Ramos (cell line): ENCODE data around the gene HOMER2.

Experiments
- in situ Hi-C: fragments of 300-500 bp; cut with MboI; formaldehyde crosslinking; loops from one replicate; pipeline ENCODE4 v1.14.3; 2022; ENCODE audit warnings: low sequenced_read_pairs; ENCODE audit not compliant: unreplicated experiment

The HOMER2 gene

DNA sequence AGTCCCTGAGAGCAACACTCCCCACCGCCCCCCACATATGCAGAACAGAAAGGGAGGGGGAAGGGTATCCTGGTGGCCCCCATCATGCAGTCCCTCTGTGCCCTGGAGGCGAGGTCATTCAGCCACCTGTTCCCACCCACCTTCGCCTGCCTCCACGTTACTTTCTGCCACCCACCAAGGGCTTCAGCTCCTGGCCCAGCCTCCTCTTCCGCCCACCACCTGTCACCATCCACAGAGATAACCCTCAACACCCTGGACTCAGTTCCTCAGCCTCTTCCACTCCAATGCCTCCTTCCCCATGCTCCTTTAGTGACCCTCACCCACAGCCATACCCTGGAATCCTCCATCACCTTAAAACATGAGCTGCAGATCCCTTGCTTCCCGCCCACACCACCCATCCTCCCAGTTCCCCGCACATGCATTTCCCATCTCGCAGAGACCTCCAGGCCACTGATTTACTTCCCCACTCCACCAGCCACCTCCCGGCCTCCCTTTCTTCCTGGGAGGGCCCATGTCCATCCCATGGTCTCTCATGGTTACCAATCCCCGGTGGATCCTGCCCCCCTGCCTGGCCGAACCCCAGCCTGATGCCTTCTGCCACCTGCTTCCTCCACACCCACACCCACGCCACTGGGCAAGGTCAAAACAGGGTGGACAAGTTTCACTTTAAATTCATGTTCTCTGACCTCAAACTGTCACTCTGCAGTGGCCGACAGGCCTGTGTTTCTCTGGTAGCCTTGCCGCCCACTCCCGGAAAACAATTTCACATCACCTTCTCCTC lies 18.2 kb downstream of the HOMER2 start:
- in situ Hi-C loops = no loop called here

DNA sequence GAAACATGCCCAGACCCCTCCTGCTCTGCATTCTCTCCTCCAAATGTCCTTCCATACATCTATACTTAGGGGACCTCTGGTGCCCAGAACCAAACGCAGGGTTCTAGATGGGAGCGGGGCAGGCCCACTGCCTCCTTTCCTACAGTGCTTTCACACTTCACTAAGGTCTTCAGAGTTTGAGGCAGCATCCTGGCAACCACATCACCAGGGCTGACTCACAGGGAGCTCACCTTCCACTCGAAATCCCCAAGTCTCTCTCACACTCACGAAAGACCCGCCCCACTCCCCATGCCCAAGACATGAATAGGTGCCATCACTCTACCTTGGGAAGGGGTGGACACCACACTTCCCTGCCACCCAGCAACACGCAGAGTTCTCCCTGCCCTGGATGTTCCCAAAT lies 18.9 kb downstream of the HOMER2 start:
- in situ Hi-C loops = no loop called here

DNA sequence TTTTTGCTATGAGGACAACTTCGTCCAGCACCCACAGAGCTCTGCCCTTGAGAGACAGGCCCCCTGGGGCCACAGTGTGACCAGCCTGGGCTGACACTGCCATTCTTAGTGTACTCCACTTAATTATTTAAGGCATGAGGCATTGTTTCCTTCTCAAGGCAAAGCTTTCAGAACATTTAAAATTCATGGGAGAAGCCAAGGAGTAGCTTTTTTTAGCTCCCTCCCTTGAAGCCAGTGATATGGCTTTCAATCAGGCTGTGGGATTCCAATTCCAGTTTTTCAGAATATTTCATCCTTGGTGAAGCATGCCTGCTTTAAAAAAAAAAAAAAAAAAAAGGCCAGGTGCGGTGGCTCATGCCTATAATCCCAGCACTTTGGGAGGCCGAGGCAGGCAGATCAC lies 21.3 kb downstream of the HOMER2 start:
- in situ Hi-C loops = no loop called here

DNA sequence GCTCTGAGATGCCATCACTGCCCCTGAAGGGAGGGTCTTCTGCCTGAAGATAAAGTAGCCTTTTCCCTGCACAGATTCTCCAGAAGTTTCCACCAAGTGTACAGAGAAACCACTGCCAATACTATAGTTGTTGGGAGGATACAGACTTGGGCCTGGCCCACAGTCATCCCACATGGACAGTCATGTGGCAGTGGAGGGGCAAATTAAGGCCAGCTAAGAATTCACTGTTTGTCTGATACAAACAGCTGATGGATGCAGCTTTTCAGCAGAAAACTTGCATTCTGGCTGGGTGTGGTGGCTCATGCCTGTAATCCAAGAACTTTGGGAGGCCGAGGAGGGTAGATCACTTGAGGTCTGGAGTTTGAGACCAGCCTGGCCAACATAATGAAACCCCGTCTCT lies 22.1 kb downstream of the HOMER2 start:
- in situ Hi-C loops = no loop called here

DNA sequence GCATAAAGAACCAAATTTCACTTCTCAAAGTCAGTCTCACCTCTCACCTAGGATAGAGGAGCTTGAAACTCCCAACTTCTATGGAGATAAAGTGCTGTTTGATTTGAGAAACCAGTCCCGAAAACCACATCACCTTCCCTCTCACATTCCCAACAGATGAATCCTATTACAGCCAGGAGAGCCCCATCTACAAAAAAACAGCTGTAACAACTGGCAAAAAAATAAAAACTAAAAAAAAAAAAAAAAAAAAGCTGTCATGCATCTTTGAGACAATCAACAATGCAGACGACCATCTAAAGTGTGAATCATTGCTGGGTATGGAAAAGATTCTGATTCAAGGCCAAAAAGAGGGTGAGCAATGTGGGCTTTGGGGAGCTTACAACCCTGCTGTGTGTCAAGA lies 23.8 kb downstream of the HOMER2 start:
- in situ Hi-C loops = no loop called here

DNA sequence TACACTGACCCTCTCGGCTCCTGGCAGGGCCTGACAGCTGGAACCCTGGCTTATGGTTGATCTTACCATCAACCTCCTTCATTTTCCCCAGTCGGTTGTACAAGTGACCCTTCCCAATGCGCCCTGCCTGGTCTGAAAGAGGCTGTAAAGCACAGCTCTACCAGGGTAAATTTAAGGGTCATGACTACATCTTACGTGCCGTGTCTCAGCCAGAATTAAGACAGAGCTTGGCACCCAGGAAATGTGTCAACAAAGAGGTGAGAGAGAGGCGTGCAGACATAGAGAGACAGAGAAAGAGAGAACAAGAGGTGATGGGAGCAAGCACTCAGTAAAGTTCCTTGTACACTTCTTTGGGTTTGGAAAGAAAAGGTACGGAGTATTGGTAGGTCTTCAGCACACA lies 28.8 kb downstream of the HOMER2 start:
- in situ Hi-C loops = no loop called here

DNA sequence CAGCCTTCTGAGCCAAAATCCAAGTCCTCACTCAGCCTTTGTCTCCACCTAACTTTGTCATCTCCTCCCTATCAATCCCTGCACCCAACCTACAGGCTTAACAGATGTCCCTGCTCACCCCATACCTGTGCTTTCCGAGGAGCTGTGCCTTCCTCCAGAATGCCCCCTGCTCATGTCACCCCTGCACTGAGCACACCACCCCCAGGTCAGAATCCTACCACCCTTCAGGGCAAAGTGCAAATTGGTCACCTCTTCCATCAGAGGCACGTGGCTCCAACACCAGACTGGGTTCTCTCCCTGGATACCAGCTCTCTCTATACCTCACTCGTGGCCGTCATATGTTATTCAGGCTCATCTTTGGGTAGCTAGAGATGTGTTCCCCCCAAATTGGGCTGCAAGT lies 29.8 kb downstream of the HOMER2 start:
- in situ Hi-C loops = no loop called here

DNA sequence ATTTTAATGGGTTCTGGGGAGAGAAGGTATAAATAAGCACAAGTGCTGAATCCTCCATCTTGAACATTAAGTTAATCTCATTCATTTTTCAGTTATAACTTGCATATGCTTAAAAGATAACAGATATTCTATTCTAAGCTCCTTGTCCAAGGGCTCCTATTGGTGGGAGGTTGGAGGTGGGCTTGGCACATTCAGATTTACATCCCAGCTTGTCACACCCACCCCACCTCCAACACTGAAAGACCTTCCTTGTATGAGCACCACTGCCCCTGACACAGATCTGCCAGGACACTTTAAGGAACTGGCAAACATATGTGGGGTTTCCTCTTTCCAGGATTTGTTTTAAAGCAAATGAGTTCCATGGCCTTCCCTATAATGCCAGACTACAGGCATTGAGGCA lies 30.6 kb downstream of the HOMER2 start:
- in situ Hi-C loops = no loop called here

DNA sequence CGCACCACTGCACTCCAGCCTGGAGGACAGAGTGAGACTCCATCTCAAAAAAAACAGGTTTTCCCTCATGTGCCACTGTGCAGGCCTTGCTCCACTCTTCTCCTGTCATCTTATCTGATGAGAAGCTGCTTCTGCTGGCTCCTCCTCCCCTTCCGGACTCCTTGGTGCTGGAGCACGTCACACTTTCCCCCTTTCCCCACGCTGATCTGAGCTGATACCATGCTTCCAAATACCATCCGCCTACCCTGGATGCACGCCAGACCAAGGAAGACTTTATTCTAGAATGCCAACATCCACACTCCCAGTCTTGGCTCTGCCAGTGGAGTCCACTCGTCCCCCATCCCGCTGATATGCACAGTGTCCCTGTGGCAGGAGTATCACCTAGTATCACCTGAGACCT lies 31.3 kb downstream of the HOMER2 start:
- in situ Hi-C loops = no loop called here

DNA sequence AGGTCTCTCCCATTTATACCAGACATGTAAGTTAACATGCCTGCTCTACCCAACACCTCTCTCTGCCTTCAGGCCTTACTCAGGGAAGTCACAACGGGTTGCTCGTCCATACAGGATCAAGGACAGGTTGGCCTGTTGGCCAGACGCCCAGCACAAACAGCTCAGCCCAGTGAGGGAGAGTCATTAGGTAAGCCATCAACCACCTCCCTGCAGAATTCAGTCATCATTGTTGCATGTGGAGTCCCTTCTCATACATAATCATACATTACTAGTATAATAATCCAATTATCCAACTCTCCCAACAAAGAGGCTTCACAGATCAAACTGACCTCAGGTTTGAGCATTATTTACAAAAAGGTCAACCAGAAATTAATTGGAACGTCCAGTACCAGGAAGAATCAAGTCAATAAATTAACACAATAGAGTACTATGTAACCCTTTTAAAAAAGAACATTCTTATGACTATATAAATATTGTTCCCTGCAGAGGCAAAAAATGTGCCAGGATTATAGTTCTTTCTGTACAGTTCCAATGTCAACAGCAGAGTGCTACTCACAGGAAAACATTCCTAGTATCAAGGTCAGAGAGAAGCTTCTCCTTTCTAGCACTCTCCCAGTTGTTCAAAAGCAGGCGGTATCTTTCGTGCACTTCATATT lies 33.2 kb downstream of the HOMER2 start:
- in situ Hi-C loops = no loop called here

DNA sequence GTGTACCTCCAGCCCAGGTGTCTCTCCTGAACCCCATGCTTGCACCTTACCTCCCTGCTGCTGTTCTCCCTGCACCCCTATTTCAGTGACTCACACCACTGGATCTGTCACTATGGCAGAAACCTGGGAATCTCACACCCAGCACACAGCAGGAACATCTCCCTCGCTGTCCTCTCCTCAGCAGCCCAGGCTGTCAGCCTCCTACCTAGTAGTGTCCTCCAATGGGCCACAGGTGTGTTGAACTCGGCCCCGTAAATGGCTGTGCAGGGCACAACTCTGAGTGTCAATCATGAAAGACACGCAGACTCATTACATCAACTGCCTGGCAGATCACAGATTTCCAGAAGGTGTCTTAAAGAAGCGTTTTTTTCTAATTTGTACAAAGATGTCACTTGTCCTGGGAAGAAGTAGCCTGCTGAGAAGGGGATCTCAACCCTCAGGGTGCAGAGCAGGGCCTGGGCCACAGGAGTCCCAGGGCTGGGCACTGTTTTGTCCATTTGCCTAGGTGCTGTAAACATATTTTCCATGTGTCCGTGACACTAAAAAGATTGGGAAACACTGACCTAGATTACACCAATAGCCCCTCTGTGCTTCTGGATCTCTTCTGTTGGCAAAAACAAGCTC lies 33.8 kb downstream of the HOMER2 start:
- in situ Hi-C loops = no loop called here

DNA sequence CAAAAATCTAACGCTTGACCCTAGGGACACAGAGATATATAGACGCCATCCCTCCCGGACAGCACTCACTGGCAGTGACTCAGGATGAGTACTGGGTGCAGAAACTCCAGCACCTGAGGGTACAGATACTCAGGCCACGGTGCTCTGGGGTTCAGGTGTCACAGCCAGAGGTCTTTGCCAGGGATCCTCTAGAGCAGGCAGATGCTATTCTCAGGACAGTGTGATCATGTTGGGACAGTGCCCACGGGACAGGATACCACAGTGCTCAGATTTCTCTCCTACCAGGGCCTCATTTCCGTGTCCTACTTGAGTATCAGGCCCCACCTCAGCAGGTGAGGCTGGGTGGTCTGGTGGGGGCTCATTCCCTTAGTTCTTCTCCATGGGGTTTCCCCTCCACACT lies 34.4 kb downstream of the HOMER2 start:
- in situ Hi-C loops = no loop called here

DNA sequence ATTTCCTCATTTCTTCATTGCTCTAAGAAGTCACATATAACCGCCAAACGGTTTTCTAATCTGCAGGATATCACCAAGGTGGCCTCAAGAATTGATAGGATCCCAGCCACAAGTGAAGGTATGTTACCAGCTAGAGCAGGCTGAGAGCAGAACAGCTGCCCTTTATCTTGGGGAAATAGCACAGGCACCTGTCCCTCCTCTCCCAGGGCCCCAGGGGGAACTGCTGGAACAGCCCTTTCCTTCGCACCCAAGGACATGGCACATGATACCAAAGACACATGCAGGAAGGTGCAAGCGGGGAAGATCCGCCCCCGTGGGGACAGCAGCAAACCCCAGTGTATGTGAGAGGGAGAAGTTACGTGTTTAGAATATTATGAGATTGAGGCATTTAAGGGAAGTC lies 35.3 kb downstream of the HOMER2 start:
- in situ Hi-C loops = no loop called here

DNA sequence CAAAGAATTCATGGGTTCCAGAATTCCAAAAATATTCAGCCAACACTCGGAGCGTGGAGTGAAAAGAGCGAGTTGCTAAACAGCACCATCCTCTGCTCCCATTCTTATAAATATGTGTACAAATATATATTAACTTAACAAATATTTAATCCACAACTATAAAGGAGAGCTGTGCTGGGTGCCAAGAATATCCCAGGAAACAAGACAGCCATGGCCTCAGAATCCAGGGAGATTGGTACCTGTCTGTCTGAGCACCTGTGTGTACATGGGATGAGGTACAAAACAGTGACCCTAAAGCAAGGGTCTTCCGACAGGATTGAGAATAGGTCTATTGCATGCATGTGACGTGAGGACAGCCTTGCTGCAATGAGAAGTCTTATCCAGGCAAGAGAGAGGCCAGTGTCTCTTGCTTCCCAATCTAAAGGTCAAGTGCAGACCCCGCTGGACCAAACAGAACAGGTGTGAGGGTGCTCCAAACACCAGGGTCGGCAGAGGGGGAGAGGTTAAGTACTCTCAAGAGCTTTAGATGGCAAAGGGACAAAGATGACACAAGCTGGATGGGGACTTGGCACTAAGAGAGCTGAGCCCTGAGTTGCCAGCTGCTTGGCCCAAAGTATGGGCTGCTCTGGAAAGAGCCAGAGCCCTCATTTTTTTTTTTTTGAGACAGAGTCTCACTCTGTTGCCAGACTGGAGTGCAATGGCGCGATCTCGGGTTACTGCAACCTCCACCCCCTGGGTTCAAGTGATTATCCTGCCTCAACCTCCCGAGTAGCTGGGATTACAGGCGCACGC lies 36.2 kb downstream of the HOMER2 start:
- in situ Hi-C loops = no loop called here

DNA sequence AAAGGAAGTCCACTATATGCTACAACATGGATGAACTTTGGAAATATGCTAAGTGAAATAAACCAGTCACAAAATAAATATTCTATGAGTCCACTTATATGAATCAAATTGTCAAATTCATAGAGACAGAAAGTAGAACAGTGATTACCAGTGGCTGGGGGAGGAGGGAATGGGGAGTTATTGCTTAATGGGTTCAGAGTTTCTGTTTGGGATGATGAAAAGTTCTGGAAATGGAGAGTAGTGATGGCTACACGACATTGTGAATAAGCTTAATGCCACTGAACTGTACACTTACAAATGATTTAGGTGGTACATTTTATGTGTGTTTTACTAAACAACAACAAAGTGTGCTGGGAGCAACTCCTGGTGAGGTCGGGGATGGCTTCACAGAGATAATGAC lies 38.1 kb downstream of the HOMER2 start:
- in situ Hi-C loops = no loop called here

DNA sequence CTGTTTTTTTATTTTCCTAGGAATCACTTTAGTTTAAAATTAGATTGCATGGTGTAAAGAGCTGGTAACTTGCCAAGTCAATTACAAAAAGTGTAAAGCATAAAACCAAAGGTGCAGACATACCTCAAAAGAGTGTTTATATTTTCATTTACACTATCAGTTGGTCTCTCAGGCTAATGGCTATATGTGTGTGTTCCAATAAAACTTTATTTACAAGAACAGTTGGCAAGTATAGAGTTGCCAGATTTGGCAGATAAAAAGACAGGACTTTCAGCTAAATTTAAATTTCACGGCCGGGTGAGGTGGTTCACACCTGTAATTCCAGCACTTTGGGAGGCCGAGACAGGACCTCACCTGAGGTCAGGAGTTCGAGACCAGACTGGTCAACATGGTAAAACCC lies 41.1 kb downstream of the HOMER2 start:
- in situ Hi-C loops = no loop called here

DNA sequence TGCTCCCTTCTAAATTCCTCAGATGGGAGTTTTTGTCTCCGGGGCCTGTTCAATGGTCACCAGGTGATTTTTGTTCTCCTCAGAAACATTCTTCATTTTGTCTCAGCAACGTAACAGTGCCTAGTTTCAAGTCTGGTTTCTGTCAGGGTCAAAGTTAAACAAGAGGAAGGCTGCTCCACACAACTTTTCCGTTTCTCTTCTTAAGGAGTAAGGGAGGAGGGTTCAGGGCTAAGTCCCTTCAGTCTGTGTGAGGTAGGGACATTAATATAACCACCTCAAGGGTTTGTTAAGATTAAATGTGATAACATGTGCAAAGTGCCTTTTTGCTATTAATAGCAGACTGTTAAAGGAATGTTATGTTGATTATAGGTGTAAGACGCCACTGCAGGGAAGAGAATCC lies 41.8 kb downstream of the HOMER2 start:
- in situ Hi-C loops = no loop called here

DNA sequence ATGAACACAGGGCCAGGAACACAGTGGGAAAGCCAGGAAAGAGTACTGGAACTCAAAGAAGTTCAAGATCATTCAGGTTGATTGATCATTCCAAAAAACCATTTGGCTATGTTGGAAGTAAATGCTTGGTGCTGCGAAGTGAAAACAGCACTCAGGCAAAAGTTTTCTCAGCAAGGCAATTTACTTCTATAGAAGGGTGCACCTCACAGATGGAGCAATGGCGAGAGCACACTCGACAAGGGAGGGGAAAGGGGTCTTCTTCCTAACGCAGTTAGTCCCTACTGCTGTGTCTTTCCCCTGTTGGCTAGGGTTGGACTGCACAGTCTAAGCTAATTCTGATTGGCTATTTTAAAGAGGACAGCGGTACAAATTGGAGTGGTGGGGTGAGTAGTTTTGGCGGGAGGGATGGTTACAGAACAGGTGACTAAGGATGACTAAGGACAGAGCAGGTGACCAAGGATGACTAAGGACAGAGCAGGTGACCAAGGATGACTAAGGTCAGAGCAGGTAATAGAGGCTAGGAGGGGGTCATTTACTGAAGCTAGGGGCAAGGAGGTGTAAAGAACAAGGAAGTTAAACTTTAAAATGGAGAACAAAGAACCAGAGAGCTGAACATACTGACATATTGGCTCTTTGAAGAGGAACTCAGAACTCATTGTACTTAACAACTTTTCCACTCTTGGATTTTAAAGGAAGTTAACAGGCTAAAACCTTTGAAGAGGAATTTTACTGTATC lies 43.3 kb downstream of the HOMER2 start:
- in situ Hi-C loops = no loop called here

DNA sequence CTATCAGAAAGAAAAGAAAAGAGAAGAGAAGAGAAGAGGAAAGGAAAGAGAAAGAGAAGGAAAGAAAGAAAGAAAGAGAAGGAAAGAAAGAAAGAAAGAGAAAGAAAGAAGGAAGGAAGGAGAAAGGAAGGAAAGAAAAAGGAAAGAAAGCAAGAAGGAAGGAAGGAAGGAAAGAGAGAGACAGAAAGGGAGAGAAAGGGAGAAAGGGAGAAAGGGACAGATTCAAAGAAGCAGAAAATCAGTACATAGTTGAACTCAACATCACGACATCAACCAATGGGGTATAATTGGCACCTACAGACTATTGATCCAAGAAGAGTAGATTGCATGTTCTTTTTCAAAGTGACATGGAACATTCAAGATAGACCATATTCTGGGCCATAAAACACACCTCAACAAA lies 45.2 kb downstream of the HOMER2 start:
- in situ Hi-C loops = no loop called here

DNA sequence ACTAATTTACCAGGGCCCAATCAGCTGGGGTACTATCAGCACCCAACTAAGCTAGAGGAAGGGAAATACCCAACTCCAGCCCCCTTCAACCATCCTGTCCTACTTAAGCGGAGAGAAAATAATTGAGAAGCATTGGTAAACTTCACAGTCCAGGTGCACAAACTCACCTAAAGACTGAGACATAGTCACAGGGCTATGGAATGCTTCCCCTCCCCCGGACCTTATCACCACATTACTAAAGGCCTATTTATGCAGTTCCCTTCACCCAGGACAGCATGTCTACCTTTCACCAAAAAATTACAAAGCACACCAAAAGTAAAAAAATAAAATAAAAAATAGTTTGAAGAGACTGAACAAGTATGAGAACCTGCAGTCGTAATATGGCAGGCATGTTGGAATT lies 47.9 kb downstream of the HOMER2 start:
- in situ Hi-C loops = no loop called here
